Measurements from ENCODE around the gene SKP2.
"Not testable (repeated sequence)": the region's sequence is repeated elsewhere in the genome, so short reads cannot be mapped to it uniquely, and the experiment has no call there.

SKP2 gene

GRCh38 chr5:36158144-36158543 lies 6.2 kb downstream of the SKP2 start:
- DNase-seq: no peak

- DNase-seq: no peak
Measured at GRCh38 chr5:36160617-36161016, 8.7 kb downstream of the SKP2 start.

GRCh38 chr5:36161361-36161760 lies 9.4 kb downstream of the SKP2 start:
- no peak for DNase-seq

GRCh38 chr5:36162810-36163486 lies 11.0 kb downstream of the SKP2 start:
- no peak for DNase-seq

- DNase-seq: no peak
Measured at GRCh38 chr5:36164461-36164860, 12.6 kb downstream of the SKP2 start.

- DNase-seq: no peak
Measured at GRCh38 chr5:36168737-36169136, 16.8 kb downstream of the SKP2 start.

- no peak for DNase-seq
Measured at GRCh38 chr5:36170832-36171424, 19.0 kb downstream of the SKP2 start.

GRCh38 chr5:36172599-36172998 lies 20.7 kb downstream of the SKP2 start:
- no peak for DNase-seq

- no peak for DNase-seq
Measured at GRCh38 chr5:36173426-36173825, 21.5 kb downstream of the SKP2 start.

GRCh38 chr5:36174119-36174518 lies 22.2 kb downstream of the SKP2 start:
- no peak for DNase-seq

GRCh38 chr5:36175043-36175442 lies 23.1 kb downstream of the SKP2 start:
- DNase-seq: no peak

GRCh38 chr5:36177154-36177553 lies 25.2 kb downstream of the SKP2 start:
- no peak for DNase-seq

GRCh38 chr5:36177715-36178523 lies 26.0 kb downstream of the SKP2 start:
- DNase-seq: no peak

GRCh38 chr5:36178524-36178890 lies 26.6 kb downstream of the SKP2 start:
- no peak for DNase-seq

- DNase-seq: no peak
Measured at GRCh38 chr5:36179950-36180349, 28.0 kb downstream of the SKP2 start.

- DNase-seq: no peak
Measured at GRCh38 chr5:36180556-36181350, 28.8 kb downstream of the SKP2 start.

- DNase-seq: no peak
Measured at GRCh38 chr5:36181774-36182173, 29.9 kb downstream of the SKP2 start.

- not testable (repeated sequence) for DNase-seq
Measured at GRCh38 chr5:36184408-36184807, 32.5 kb downstream of the SKP2 start.

GRCh38 chr5:36193746-36194145 lies 41.8 kb downstream of the SKP2 start:
- no peak for DNase-seq

GRCh38 chr5:36198281-36198680 lies 46.4 kb downstream of the SKP2 start:
- DNase-seq: no peak

- not testable (repeated sequence) for DNase-seq
Measured at GRCh38 chr5:36198783-36199182, 46.9 kb downstream of the SKP2 start.

GRCh38 chr5:36199620-36200019 lies 47.7 kb downstream of the SKP2 start:
- DNase-seq: no peak

- no peak for DNase-seq
Measured at GRCh38 chr5:36200513-36200912, 48.6 kb downstream of the SKP2 start.

All from stimulated activated CD4-positive, alpha-beta T cell treated with anti-CD3 and anti-CD28 coated beads, Interleukin-4, amount 100 ng/mL, for 1 hour (primary cell).